ENCODE measurements around the gene TSPYL4. TPM values are rescaled to one million over a fixed set of nuclear protein-coding genes. Genes with fewer than 3 reads are reported as not detected.

Gene TSPYL4
- total RNA-seq, 2 experiments from 2014 or later: 16.9 TPM

Other genes starting within 250 kb of the TSPYL4 start
- gene FRK, start 193.2 kb downstream of the TSPYL4 start, total RNA-seq: under 1 TPM in 1 of 2 experiments, not detected in 1; 0.03 TPM
- gene NT5DC1, start 153.2 kb downstream of the TSPYL4 start, total RNA-seq: 10 to 100 TPM; 48.3 to 49.4 TPM
- gene COL10A1, start 127.9 kb downstream of the TSPYL4 start, total RNA-seq: not detected
- 10 to 100 TPM; 47.6 to 48.4 TPM for gene TSPYL1, start 25.9 kb upstream of the TSPYL4 start, total RNA-seq
- 1 to 10 TPM; 5.1 to 7.5 TPM for gene DSE, start 116.9 kb upstream of the TSPYL4 start, total RNA-seq
- gene CALHM6, start 207.3 kb upstream of the TSPYL4 start, total RNA-seq: 10 to 100 TPM; 11.2 to 13.1 TPM

All from activated CD4-positive, alpha-beta memory T cell treated with anti-CD3 and anti-CD28 coated beads, Interleukin-2, amount 10 ng/mL, durations not matched to agents 7 days and 5 days (primary cell).